ENCODE data around the gene THAP5. TPM values are rescaled to one million over a fixed set of nuclear protein-coding genes. Genes with fewer than 3 reads are reported as not detected.

The THAP5 gene
- total RNA-seq, 4 donors from 2014 or later, result 22.5 to 36.0 (median 25.6) TPM

- no peak for TF ChIP-seq POLR2A (IDR thresholded peaks at IDR 0.05)
- no peak for TF ChIP-seq CTCF (IDR thresholded peaks at IDR 0.05 in 4 of 5, conservative IDR thresholded peaks at IDR 0.05 in 1 of 5)
- in situ Hi-C loops (cut with MboI; ENCODE audit: low sequenced_read_pairs in 4 of 4), result no loop called here
- no peak for DNase-seq
Measured at GRCh38 chr7:108604307-108605077, 35.0 kb upstream of the THAP5 start.

GRCh38 chr7:108603656-108604306, 34.3 kb upstream of the THAP5 start:
- Histone ChIP-seq H3K4me3 (no peak overlapping the region), H3K4me1 (no peaks in the 10 kb centered on the region), H3K36me3 (no peaks in the 10 kb centered on the region), H3K27me3 (no peaks in the 10 kb centered on the region), H3K27ac (no peak overlapping the region), H3K9me3 (no peaks in the 10 kb centered on the region)
- ATAC-seq, result no peak
- TF ChIP-seq CTCF (IDR thresholded peaks at IDR 0.05 in 4 of 5, conservative IDR thresholded peaks at IDR 0.05 in 1 of 5) (no peak), POLR2A (IDR thresholded peaks at IDR 0.05) (no peak)
- in situ Hi-C loops (cut with MboI; ENCODE audit: low sequenced_read_pairs in 4 of 4) (no loop called here), intact Hi-C loops (cut with DNase I; ENCODE audit: low total_unique reads) (no loop called here)
- no peak for DNase-seq

More at GRCh38 chr7:108604307-108605077, 35.0 kb upstream of the THAP5 start:
- no peaks in the 10 kb centered on the region for H3K9me3 ChIP-seq
- intact Hi-C loops (cut with DNase I; ENCODE audit: low total_unique reads), result no loop called here
- H3K36me3 ChIP-seq, result no peaks in the 10 kb centered on the region
- H3K4me3 ChIP-seq, result no peak overlapping the region
- ATAC-seq, result no peak
- H3K27me3 ChIP-seq, result no peaks in the 10 kb centered on the region
- H3K27ac ChIP-seq, result no peak overlapping the region
- H3K4me1 ChIP-seq, result no peaks in the 10 kb centered on the region

- no peak for DNase-seq
- Histone ChIP-seq H3K4me1 (no peaks in the 10 kb centered on the region), H3K4me3 (no peak overlapping the region), H3K27me3 (no peaks in the 10 kb centered on the region), H3K27ac (no peak overlapping the region), H3K36me3 (no peaks in the 10 kb centered on the region), H3K9me3 (no peaks in the 10 kb centered on the region)
- intact Hi-C loops (cut with DNase I; ENCODE audit: low total_unique reads), result no loop called here
- in situ Hi-C loops (cut with MboI; ENCODE audit: low sequenced_read_pairs in 4 of 4), result no loop called here
- ATAC-seq, result no peak
- TF ChIP-seq CTCF (IDR thresholded peaks at IDR 0.05 in 4 of 5, conservative IDR thresholded peaks at IDR 0.05 in 1 of 5) (no peak), POLR2A (IDR thresholded peaks at IDR 0.05) (no peak)
Measured at GRCh38 chr7:108600399-108600798, 30.9 kb upstream of the THAP5 start.

- intact Hi-C loops (cut with DNase I; ENCODE audit: low total_unique reads), result no loop called here
- no peak for ATAC-seq
- H3K36me3 ChIP-seq, result no peaks in the 10 kb centered on the region
- no peaks in the 10 kb centered on the region for H3K27me3 ChIP-seq
- TF ChIP-seq CTCF (IDR thresholded peaks at IDR 0.05 in 4 of 5, conservative IDR thresholded peaks at IDR 0.05 in 1 of 5), result no peak
- TF ChIP-seq POLR2A (IDR thresholded peaks at IDR 0.05), result no peak
- no peak overlapping the region for H3K4me3 ChIP-seq
- no peak overlapping the region for H3K27ac ChIP-seq
- no peaks in the 10 kb centered on the region for H3K9me3 ChIP-seq
- H3K4me1 ChIP-seq, result no peaks in the 10 kb centered on the region
- DNase-seq, result no peak
- in situ Hi-C loops (cut with MboI; ENCODE audit: low sequenced_read_pairs in 4 of 4), result no loop called here
Measured at GRCh38 chr7:108598914-108599580, 29.5 kb upstream of the THAP5 start.
